Subcutaneous adipose tissue (tissue), 4 donors: ENCODE measurements around the gene SOWAHC. TPM values are rescaled to one million over a fixed set of nuclear protein-coding genes. Genes with fewer than 3 reads are reported as not detected.

Source experiments
- total RNA-seq, 4 donors: library from RNA; depleted of rRNA; stranded (reverse); fragments of >200 nt; gene quantifications; one replicate each; pipeline ENCODE4 v1.1.0, GENCODE V29; 2016
- TF ChIP-seq, protein P1 (sequence below): fragments of 450-650 bp; IDR thresholded peaks from one replicate; pipeline ENCODE4 v1.5.1; 2016; ENCODE audit warnings: low read depth, mild to moderate bottlenecking, control low read depth, antibody characterized with exemption, moderate library complexity

Gene SOWAHC
- total RNA-seq, 4 donors from 2014 or later = 9.0 to 14.6 (median 11.3) TPM

DNA sequence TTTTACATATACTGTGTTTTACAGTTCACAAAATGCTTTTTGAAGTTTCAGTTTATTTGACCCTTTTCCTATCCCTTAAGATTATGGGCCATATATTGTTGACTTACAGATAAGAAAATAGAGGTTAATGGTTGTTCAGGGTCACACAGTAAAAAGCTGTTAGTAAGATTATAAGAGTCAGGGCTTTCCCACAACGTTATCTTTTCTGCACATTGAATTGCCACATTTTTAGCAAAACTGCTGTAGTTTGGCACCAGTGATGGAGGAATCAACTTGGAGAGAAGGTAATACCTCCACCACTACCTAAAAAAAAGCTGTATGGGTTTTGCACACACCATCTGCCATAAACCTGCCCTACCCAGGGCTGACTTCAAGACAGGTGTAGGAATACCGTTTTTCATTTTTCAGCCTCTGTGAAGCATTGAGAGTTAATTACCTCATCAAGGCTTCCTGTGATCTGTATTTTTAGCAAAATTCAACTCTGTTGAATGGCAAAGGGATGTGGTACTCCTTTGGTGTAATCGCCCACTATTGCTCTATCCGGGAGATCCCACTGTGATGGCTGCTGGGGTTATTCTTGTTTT, 5.0 kb downstream of the SOWAHC start:
- TF ChIP-seq, protein P1, sequence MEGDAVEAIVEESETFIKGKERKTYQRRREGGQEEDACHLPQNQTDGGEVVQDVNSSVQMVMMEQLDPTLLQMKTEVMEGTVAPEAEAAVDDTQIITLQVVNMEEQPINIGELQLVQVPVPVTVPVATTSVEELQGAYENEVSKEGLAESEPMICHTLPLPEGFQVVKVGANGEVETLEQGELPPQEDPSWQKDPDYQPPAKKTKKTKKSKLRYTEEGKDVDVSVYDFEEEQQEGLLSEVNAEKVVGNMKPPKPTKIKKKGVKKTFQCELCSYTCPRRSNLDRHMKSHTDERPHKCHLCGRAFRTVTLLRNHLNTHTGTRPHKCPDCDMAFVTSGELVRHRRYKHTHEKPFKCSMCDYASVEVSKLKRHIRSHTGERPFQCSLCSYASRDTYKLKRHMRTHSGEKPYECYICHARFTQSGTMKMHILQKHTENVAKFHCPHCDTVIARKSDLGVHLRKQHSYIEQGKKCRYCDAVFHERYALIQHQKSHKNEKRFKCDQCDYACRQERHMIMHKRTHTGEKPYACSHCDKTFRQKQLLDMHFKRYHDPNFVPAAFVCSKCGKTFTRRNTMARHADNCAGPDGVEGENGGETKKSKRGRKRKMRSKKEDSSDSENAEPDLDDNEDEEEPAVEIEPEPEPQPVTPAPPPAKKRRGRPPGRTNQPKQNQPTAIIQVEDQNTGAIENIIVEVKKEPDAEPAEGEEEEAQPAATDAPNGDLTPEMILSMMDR = no peak

DNA sequence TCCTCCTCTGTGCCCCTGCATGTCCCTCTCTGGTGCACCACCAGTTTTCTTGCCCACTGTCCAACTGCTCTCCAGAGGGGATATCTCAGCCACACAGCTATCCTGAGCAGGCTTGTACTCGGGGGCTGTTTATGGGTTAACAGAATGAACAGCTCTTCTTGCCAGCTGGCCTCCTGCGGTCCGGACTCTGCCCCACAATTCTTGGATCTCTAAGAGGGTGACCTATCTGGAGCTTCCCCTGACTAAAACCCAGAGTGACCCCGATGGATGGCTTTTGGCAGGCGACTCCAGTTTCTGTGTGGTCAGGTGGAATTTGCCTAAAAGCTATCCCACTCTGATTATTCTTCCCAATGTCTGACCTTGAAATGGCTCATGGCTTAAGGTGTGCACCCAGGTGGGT, 9.1 kb downstream of the SOWAHC start:
- TF ChIP-seq, protein P1 = no peak

DNA sequence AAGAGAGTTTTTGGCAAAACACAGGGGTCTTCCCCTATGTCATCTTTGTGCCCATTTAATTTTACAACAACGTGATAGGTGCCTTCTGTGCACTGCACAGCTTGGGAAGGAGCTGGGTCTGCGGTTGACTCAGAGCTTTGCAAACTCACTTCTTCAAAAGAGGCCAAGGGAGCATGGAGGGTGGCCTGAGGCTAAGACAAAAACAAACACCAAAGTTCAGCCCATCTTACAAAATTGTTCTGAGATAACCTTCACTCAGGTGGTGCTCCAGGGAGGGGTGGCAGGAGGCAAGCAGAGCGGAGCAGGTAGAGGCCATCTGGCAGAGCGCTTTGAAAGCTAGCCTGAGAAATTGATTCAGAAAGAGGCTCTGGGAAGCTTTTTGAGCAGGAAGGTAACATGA, 9.8 kb downstream of the SOWAHC start:
- TF ChIP-seq, protein P1 = no peak

DNA sequence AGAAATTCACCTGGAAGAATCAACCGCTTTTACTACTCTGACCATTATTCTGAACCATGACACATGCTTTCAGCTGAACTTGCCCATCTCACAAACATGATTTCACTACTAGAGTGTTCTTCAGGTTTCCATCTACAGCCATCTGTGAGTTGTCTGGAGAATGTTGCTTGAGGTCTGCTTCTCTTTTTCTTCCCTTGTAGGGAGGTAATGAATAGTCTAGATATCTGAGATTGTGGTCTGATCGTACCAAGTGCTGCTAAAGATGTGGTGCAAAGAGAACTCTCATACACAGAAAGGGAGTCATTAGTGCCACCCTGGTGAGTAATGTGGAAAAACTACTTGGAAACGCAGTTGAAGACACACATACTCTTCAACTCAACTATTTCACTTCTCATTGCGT, 10.2 kb downstream of the SOWAHC start:
- TF ChIP-seq, protein P1 = no peak

DNA sequence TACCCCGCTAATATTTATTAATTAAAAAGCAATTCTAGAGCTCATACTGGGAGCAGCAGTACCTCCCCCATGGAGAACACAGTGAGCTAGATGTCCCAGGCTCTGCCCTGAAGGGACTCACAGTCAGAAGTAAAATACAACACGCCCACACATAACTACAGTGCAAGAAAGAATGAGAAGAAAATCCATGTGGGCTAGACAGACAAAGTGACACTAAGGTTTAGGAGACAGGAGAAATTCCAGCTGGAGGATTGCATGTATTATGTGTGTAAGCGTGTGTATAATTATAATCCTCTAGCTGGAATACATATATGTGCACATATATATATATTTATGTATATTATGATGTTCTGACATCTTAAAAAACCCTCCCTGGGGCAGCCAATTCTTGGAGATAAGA, 15.7 kb downstream of the SOWAHC start:
- TF ChIP-seq, protein P1 = no peak

DNA sequence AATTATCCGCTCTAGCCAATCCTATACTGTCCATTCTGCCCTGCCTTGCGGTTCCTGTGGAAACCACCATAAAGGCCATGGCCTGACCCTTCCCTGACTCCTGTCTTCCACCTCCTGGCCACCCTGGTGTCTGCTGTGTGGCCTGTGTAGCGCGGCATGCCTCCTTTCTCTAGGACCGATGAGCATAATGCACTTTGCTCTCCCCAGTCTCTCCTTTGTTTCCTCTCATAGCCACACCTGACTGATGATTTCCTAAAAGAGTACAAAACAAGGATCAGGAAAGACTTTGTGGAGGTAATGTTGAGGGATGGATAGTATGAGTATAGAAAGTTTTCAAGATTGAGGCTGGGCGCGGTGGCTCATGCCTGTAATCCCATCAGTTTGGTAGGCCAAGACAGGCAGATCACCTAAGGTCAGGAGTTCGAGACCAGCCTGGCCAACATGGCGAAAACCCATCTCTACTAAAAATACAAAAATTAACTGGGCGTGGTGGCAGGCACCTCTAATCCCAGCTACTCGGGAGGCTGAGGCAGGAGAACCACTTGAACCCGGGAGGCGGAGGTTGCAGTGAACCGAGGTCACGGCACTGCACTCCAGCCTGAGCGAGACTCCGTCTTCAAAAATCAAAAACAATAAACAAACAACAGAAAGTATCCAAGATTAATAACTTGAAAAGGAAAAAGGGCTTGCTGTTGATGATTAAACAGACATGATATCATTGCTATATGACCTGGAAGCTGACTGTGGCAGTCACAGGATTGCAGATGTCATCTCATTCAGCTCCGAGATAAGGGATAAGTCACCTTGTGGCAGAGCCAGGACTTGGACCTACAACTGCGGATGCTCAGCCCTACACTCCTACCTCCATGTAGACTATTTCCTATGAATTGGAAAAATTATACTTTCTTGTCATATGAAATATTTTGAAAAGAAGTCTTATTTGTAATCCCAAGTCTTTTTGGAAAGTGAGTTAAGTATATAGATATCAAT, 16.6 kb downstream of the SOWAHC start:
- TF ChIP-seq, protein P1 = no peak

DNA sequence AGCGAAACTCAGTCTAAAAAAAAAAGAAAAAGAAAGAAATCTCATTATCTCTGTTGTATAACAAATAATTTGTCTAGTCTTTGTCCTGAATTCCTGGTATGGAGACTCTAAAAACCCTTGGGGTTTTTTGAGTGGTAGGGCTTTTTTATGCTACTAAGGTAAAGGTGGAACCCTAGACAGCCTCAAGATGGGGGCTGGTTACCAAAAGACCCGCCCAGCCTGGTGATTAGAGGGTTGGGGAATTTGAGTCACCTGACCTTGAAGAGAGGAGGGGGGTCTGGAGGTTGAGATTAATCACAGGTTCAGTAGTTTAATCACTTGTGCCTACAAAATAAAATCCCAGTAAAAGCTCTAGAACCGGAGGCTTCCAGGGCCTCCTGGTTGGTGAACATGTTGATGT, 17.6 kb downstream of the SOWAHC start:
- TF ChIP-seq, protein P1 = no peak
